ENCODE data around the gene FAM13A.

DNA sequence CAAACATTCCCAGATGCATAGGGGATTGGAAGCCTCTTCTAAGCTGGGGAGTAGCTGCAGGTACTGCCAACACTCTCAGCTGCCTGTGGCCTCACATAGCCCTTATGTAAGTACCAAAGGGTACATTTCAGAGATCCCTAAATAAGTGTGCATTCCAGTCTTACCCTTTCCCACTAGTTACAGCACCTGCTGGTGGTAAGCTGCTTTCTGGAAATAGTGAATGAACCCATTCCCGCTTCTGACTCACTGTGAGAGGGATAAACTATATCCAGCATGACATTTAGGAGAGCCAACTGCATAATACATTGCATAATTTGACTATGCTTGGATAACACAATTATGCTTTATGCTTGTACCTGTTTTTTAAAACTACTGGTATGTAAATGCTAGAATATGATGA is 149.0 kb downstream of the FAM13A start:
- TF ChIP-seq, protein P1, sequence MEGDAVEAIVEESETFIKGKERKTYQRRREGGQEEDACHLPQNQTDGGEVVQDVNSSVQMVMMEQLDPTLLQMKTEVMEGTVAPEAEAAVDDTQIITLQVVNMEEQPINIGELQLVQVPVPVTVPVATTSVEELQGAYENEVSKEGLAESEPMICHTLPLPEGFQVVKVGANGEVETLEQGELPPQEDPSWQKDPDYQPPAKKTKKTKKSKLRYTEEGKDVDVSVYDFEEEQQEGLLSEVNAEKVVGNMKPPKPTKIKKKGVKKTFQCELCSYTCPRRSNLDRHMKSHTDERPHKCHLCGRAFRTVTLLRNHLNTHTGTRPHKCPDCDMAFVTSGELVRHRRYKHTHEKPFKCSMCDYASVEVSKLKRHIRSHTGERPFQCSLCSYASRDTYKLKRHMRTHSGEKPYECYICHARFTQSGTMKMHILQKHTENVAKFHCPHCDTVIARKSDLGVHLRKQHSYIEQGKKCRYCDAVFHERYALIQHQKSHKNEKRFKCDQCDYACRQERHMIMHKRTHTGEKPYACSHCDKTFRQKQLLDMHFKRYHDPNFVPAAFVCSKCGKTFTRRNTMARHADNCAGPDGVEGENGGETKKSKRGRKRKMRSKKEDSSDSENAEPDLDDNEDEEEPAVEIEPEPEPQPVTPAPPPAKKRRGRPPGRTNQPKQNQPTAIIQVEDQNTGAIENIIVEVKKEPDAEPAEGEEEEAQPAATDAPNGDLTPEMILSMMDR (IDR thresholded peaks at IDR 0.05), result no peak
- no peak for TF ChIP-seq POLR2A (IDR thresholded peaks at IDR 0.05)
